Astrocyte (in vitro differentiated cells and primary cell): Measurements from ENCODE around the gene IGFBP2. TPM values are rescaled to one million over a fixed set of nuclear protein-coding genes. Genes with fewer than 3 reads are reported as not detected.

Source experiments
- DNase-seq: peaks from one replicate; pipeline ENCODE4 v3.0.0-alpha.2; 2010; ENCODE audit warnings: low read depth
- FAIRE-seq: peaks from 2 replicates; lab custom pipeline; 2011; peaks lifted over from hg19 to GRCh38; lab: Jason Lieb, UNC
- H2AFZ ChIP-seq: 2 replicates; pipeline ENCODE4 v1.6.0; 2012; ENCODE audit warnings: low read depth, low read length, inconsistent platforms
- H3K27ac ChIP-seq: 2 replicates; pipeline ENCODE4 v1.5.1; 2011; ENCODE audit warnings: low read depth, low read length, inconsistent platforms
- H3K27me3 ChIP-seq: 2 replicates; pipeline ENCODE4 v1.6.0; 2011; ENCODE audit warnings: low read length, inconsistent platforms; ENCODE audit not compliant: insufficient read depth
- H3K36me3 ChIP-seq: 2 replicates; pipeline ENCODE4 v1.5.1; 2011; ENCODE audit warnings: low read length, inconsistent platforms; ENCODE audit not compliant: insufficient read depth
- H3K4me1 ChIP-seq: 2 replicates; pipeline ENCODE4 v1.5.1; 2011; ENCODE audit warnings: low read length, inconsistent platforms; ENCODE audit not compliant: insufficient read depth
- H3K4me2 ChIP-seq: 2 replicates; pipeline ENCODE4 v1.6.0; 2012; ENCODE audit warnings: low read length, inconsistent platforms
- H3K4me3 ChIP-seq: 2 replicates; pipeline ENCODE4 v1.5.1; 2011; ENCODE audit warnings: low read depth, mild to moderate bottlenecking, low read length, inconsistent platforms; ENCODE audit not compliant: insufficient read depth
- H3K79me2 ChIP-seq: 2 replicates; pipeline ENCODE4 v1.6.0; 2012; ENCODE audit warnings: mild to moderate bottlenecking, low read length, inconsistent platforms; ENCODE audit not compliant: insufficient read depth
- H3K9ac ChIP-seq: 2 replicates; pipeline ENCODE4 v1.6.0; 2012; ENCODE audit warnings: mild to moderate bottlenecking, low read length, inconsistent platforms
- H3K9me3 ChIP-seq: 2 replicates; pipeline ENCODE4 v1.5.1; 2012; ENCODE audit warnings: low read depth, mild to moderate bottlenecking, low read length, inconsistent platforms; ENCODE audit not compliant: insufficient read depth
- H4K20me1 ChIP-seq: 2 replicates; pipeline ENCODE4 v1.6.0; 2012; ENCODE audit warnings: low read length, inconsistent platforms; ENCODE audit not compliant: insufficient read depth
- H3K27ac Mint-ChIP-seq: one replicate; pipeline ENCODE4 v1.8.0; 2021; ENCODE audit warnings: mild to moderate bottlenecking, mixed read lengths; ENCODE audit not compliant: unreplicated experiment
- H3K27me3 Mint-ChIP-seq: one replicate; pipeline ENCODE4 v1.8.0; 2021; ENCODE audit warnings: low read depth, mixed read lengths; ENCODE audit not compliant: unreplicated experiment
- H3K36me3 Mint-ChIP-seq: one replicate; pipeline ENCODE4 v1.8.0; 2021; ENCODE audit warnings: low read depth, mixed read lengths; ENCODE audit not compliant: unreplicated experiment
- H3K4me1 Mint-ChIP-seq: one replicate; pipeline ENCODE4 v1.8.0; 2021; ENCODE audit warnings: low read depth, mixed read lengths; ENCODE audit not compliant: unreplicated experiment
- H3K4me3 Mint-ChIP-seq: one replicate; pipeline ENCODE4 v1.8.0; 2021; ENCODE audit warnings: mild to moderate bottlenecking, moderate library complexity, mixed read lengths; ENCODE audit not compliant: unreplicated experiment
- H3K9me3 Mint-ChIP-seq: one replicate; pipeline ENCODE4 v1.8.0; 2021; ENCODE audit warnings: mild to moderate bottlenecking, mixed read lengths; ENCODE audit not compliant: unreplicated experiment
- CTCF ChIP-seq: IDR thresholded peaks from 2 replicates; pipeline ENCODE4 v1.5.1; 2011; ENCODE audit warnings: low read depth, mild to moderate bottlenecking, inconsistent platforms, low read length, moderate library complexity; ENCODE audit not compliant: insufficient read depth
- EZH2 ChIP-seq: IDR thresholded peaks from 2 replicates; pipeline ENCODE4 v1.6.1; 2012; ENCODE audit warnings: mild to moderate bottlenecking, low read length, inconsistent platforms; ENCODE audit not compliant: insufficient read depth
- total RNA-seq: library from RNA; stranded (reverse); gene quantifications from 2 replicates; pipeline ENCODE4 v1.2.1, GENCODE V29; 2021

The IGFBP2 gene
- total RNA-seq, 1 donor from 2014 or later, result 944 TPM

DNA sequence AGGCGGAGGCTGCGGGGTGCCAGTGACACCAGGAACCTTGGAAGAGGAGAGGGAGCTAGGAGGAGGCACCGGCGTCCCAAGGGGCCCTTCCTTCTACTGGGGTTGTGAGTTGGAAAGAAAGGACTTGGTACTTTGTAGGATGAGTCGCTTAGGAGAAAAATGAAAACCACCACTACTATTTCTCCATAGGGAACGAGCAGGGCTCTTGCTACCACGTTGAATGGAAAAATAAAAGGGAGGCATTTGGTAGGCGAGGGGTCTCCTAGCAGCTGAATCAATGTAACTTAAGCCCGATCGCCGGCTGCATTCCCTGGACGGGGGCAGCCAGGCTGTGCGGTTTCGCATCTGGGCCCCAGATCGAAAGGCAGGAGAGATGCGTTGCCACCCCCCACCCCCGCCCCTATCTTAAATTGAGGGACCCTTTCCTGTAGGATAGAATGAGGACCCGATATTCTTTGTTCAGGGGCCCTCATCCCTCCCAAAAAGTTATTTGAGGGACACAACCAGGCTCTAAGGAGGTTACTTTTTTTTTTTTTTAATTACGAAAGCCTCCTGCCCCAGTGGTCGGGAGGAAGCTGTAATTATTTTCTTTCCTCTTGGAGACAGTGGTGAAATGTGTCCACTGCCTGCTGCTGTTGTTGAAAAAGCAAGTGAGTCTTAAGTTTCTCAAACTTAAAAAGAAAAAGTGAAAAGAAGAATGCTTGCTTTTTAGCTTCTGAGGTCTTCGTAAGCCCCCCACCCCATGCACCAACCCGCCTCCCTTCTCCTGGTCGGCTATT is 1.3 kb downstream of the IGFBP2 start:
- Histone ChIP-seq H3K36me3 (no peaks in the 10 kb centered on the region), H3K4me2 (peak overlapping the region; percentile 89), H3K4me3 (peak overlapping the region; percentile 71), H3K9ac (peak overlapping the region; percentile 72), H3K9me3 (no peaks in the 10 kb centered on the region), H3K79me2 (peaks cover 36% of the 10 kb centered on the region), H3K4me1 (peaks cover 36% of the 10 kb centered on the region), H2AFZ (peak overlapping the region; percentile 59), H3K27ac (peak overlapping the region; percentile 18), H3K27me3 (peaks cover 9% of the 10 kb centered on the region), H4K20me1 (no peaks in the 10 kb centered on the region)
- H3K4me1 Mint-ChIP-seq, result peaks cover 23% of the 10 kb centered on the region
- no peaks in the 10 kb centered on the region for H3K27me3 Mint-ChIP-seq
- peaks cover 11% of the 10 kb centered on the region for H3K36me3 Mint-ChIP-seq
- TF ChIP-seq EZH2 (no peak), CTCF (no peak)
- no peak for FAIRE-seq
- H3K27ac Mint-ChIP-seq, result peak overlapping the region; percentile 99
- peak overlapping the region; percentile 100 for H3K4me3 Mint-ChIP-seq
- no peak for DNase-seq
- H3K9me3 Mint-ChIP-seq, result peaks cover 5% of the 10 kb centered on the region

DNA sequence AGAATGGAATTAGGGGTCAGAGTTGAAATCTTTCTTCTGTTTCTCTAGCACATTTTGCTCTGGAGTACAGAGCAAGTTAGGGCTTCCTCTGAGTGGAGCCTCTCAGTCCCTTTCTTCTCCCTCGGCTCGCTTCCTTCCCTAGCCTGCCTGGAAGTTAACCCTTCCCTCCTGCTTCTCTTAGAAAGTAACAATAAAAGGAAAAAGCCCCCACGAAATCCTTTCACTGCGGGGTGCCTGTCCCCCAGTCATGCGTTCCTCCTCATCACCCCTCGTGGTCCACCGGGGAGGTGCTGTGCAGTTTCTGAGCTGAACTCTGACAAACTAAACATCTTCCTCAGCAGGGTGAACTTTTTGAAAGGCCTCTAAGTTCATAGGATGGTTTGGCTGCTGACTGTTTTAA is 2.0 kb downstream of the IGFBP2 start:
- H3K4me3 Mint-ChIP-seq, result peak overlapping the region; percentile 100
- peak overlapping the region; percentile 39 for H2AFZ ChIP-seq
- peaks cover 5% of the 10 kb centered on the region for H3K9me3 Mint-ChIP-seq
- peaks cover 36% of the 10 kb centered on the region for H3K4me1 ChIP-seq
- no peak for DNase-seq
- FAIRE-seq, result no peak
- peaks cover 5% of the 10 kb centered on the region for H4K20me1 ChIP-seq
- no peaks in the 10 kb centered on the region for H3K9me3 ChIP-seq
- peaks cover 25% of the 10 kb centered on the region for H3K4me1 Mint-ChIP-seq
- no peaks in the 10 kb centered on the region for H3K36me3 ChIP-seq
- peaks cover 16% of the 10 kb centered on the region for H3K36me3 Mint-ChIP-seq
- peak overlapping the region; percentile 99 for H3K27ac Mint-ChIP-seq
- H3K4me3 ChIP-seq, result peak overlapping the region; percentile 71
- TF ChIP-seq EZH2 (no peak), CTCF (no peak)
- H3K27me3 ChIP-seq, result peaks cover 9% of the 10 kb centered on the region
- H3K27ac ChIP-seq, result peak overlapping the region; percentile 18
- H3K79me2 ChIP-seq, result peaks cover 41% of the 10 kb centered on the region
- no peaks in the 10 kb centered on the region for H3K27me3 Mint-ChIP-seq
- peak overlapping the region; percentile 72 for H3K9ac ChIP-seq
- H3K4me2 ChIP-seq, result peak overlapping the region; percentile 89
